B cell (primary cell): ENCODE data around the gene SHC4.

ENCODE experiments used
- EZH2 ChIP-seq: IDR thresholded peaks from 2 replicates; pipeline ENCODE4 v1.6.1; 2012; ENCODE audit warnings: borderline replicate concordance, low read depth, mild to moderate bottlenecking, moderate library complexity, low read length; ENCODE audit not compliant: insufficient read depth, poor library complexity, severe bottlenecking
- TF ChIP-seq, protein P1 (sequence below): fragments of 200-600 bp; IDR thresholded peaks from one replicate; pipeline ENCODE4 v1.8.0; 2022; ENCODE audit warnings: antibody characterized with exemption, mild to moderate bottlenecking

DNA sequence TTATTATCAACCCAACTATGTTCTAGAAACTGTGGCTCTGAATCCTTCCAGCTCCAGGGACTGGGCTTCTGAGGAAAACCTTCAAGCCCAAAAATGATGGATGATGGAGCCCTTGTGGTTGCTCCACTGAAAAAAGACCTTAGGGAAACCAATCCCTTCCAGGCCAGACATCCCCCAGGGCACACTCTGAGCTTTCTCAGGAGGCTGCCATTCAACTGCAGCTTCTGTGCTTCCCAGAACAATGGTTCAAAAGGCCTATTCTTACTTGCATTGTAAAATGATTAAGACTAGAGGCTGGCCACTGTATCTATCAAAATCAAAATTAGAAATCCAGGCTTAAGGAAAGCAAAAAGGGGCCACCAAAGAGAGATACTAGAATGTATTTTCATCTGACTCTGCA, 58.5 kb downstream of the SHC4 start:
- TF ChIP-seq, protein P1, sequence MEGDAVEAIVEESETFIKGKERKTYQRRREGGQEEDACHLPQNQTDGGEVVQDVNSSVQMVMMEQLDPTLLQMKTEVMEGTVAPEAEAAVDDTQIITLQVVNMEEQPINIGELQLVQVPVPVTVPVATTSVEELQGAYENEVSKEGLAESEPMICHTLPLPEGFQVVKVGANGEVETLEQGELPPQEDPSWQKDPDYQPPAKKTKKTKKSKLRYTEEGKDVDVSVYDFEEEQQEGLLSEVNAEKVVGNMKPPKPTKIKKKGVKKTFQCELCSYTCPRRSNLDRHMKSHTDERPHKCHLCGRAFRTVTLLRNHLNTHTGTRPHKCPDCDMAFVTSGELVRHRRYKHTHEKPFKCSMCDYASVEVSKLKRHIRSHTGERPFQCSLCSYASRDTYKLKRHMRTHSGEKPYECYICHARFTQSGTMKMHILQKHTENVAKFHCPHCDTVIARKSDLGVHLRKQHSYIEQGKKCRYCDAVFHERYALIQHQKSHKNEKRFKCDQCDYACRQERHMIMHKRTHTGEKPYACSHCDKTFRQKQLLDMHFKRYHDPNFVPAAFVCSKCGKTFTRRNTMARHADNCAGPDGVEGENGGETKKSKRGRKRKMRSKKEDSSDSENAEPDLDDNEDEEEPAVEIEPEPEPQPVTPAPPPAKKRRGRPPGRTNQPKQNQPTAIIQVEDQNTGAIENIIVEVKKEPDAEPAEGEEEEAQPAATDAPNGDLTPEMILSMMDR = no peak
- TF ChIP-seq EZH2 = no peak
